Right lobe of liver (tissue), 6 donors: ENCODE results near the gene CACNA1F. TPM values are rescaled to one million over a fixed set of nuclear protein-coding genes. Genes with fewer than 3 reads are reported as not detected.

Source experiments
- ATAC-seq, 4 donors: fragments of 200-7000 bp; cut with Tn5 transposase; one replicate each; pipeline ENCODE4 v1.9.1; 2020; ENCODE audit warnings: mild to moderate bottlenecking in 4 of 4, moderate library complexity in 4 of 4
- DNase-seq, 3 donors: peaks; one replicate each; pipeline ENCODE4 v3.0.0-alpha.2; 2020
- H3K27ac ChIP-seq, 3 donors: fragments of 200-600 bp; one replicate each; pipeline ENCODE4 v1.8.0; 2022
- H3K27me3 ChIP-seq, 2 donors: fragments of 200-600 bp; one replicate each; pipeline ENCODE4 v1.8.0; 2022
- H3K36me3 ChIP-seq, 4 donors: fragments of 200-600 bp; sonication (generic) in 1 of 4; one replicate each; pipeline versions ENCODE4 v1.5.1 to v1.8.0; 2017 to 2022; ENCODE audit warnings: control low read depth in 1 of 4
- H3K4me1 ChIP-seq, 4 donors: fragments of 200-600 bp; sonication (generic) in 1 of 4; one replicate each; pipeline versions ENCODE4 v1.5.1 to v1.8.0; 2017 to 2022; ENCODE audit warnings: control low read depth in 1 of 4
- H3K4me3 ChIP-seq, 3 donors: fragments of 200-600 bp; one replicate each; pipeline ENCODE4 v1.8.0; 2022
- H3K9me3 ChIP-seq, 4 donors: fragments of 200-600 bp; sonication (generic) in 1 of 4; one replicate each; pipeline versions ENCODE4 v1.5.1 to v1.8.0; 2017 to 2022; ENCODE audit warnings: control low read depth in 1 of 4
- POLR2A ChIP-seq: fragments of 450-650 bp; IDR thresholded peaks from one replicate; pipeline ENCODE4 v1.6.1; 2017; ENCODE audit warnings: antibody characterized with exemption, mild to moderate bottlenecking
- WGBS: methylation state at CpG from one replicate; pipeline ENCODE4 v1.1.6; 2018; ENCODE audit warnings: low coverage, low lambda C conversion rate; ENCODE audit not compliant: insufficient coverage; ENCODE audit errors: missing lambda C conversion rate; 5-methylcytosine and 5-hydroxymethylcytosine counted together
- intact Hi-C, 2 donors: fragments of 100-400 bp; cut with DNase I; formaldehyde crosslinking; loops; one replicate each; pipeline versions ENCODE4 v1.11.2 to v1.14.1; 2022
- total RNA-seq, 6 experiments: library from RNA; depleted of rRNA in 2 of 6; stranded (reverse); fragments of >200 nt in 2 of 6; fragmentation: NEBNext Ultra II Directional in 3 of 6; extraction: Animal tissue kit (Norgen Biotek cat#: 25700) in 3 of 6; gene quantifications; one replicate each; pipeline versions ENCODE4 v1.1.0 to v1.2.4, GENCODE V29; 2016 to 2023
- TF ChIP-seq, protein P1 (sequence below), 4 donors: fragments of 200-600 bp in 3 of 4; fragments of 450-650 bp in 1 of 4; IDR thresholded peaks; one replicate each; pipeline versions ENCODE4 v1.5.1 to v1.8.0; 2016 to 2022; ENCODE audit warnings: antibody characterized with exemption in 4 of 4, mild to moderate bottlenecking in 2 of 4
- donor health status: DM: no; HTN: yes; CAD: no.
- donor health status: DM: no; HTN: no; CAD: no.
- donor health status: DM: no; HTN: no; CAD: no.
- donor health status: DM: no; HTN: yes; CAD: no.
- donor health status: DM: no; HTN: yes; CAD: no.

CACNA1F gene
- total RNA-seq, 6 experiments from 2014 or later = 0.06 TPM; not detected in 5

DNA sequence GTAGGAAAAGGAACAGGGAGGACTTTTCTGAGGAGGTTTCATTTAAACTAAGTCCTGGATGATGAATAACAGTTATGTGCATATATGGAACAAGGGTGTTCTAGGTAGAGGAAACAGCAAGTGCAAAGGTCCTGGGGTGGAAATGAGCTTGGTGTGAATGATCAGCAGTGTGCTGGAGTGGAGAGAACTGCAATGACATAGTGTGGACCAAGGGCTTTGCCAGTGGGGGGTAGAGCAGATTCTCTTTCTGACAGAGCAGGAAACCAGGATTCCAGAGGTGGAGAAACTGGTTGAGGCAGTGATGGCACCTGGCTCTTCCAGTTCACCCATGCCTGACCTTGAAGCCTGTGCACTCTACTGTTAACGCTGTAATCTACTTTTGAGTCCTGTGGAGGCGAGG is 38.2 kb upstream of the CACNA1F start:
- intact Hi-C loops = no loop called here
- Histone ChIP-seq H3K27me3 (no peaks in the 10 kb centered on the region), H3K36me3 (no peaks in the 10 kb centered on the region), H3K9me3 (no peaks in the 10 kb centered on the region), H3K4me3 (no peak overlapping the region), H3K27ac (no peak overlapping the region), H3K4me1 (peaks cover 0 to 15% (median 0%) of the 10 kb centered on the region in 4 donors)
- WGBS = no CpG with 5 or more reads among the region's 2 CpGs
- no peak for TF ChIP-seq POLR2A
- TF ChIP-seq, protein P1, sequence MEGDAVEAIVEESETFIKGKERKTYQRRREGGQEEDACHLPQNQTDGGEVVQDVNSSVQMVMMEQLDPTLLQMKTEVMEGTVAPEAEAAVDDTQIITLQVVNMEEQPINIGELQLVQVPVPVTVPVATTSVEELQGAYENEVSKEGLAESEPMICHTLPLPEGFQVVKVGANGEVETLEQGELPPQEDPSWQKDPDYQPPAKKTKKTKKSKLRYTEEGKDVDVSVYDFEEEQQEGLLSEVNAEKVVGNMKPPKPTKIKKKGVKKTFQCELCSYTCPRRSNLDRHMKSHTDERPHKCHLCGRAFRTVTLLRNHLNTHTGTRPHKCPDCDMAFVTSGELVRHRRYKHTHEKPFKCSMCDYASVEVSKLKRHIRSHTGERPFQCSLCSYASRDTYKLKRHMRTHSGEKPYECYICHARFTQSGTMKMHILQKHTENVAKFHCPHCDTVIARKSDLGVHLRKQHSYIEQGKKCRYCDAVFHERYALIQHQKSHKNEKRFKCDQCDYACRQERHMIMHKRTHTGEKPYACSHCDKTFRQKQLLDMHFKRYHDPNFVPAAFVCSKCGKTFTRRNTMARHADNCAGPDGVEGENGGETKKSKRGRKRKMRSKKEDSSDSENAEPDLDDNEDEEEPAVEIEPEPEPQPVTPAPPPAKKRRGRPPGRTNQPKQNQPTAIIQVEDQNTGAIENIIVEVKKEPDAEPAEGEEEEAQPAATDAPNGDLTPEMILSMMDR (IDR thresholded peaks at IDR 0.05) = no peak
- ATAC-seq (no peak), DNase-seq (no peak)

DNA sequence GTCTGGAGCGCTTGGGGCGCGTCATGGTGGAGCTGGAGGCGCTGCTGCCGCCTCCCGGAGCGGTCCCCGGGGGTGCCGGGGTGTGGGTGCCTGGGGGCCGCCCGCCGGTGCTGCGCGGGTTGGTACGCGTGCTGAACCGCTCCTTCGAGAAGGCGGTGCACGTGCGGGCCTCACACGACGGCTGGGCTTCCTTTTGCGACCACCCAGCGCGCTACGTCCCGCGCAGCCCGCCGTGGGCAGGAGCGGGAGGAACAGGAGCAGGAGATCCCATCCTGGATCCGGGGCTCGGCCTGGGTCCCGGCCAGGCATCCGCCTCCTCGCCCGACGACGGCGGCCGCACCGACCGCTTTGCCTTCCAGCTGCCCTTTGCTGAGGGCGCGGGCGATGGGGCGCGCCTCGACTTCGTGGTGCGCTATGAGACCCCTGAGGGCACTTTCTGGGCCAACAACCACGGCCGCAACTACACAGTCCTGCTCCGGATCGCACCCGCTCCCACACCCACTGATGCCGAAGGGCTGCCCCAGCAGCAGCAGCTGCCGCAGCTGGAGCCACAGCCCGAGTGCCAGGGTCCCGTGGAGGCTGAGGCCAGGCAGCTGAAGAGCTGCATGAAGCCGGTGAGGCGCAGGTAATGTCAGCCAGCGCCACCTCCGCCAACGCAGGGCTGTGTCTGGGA is 37.2 kb upstream of the CACNA1F start:
- no peaks in the 10 kb centered on the region for H3K9me3 ChIP-seq
- DNase-seq = peak in 2 of 3 donors; percentile 18 to 46
- intact Hi-C loops = no loop called here
- no peaks in the 10 kb centered on the region for H3K36me3 ChIP-seq
- TF ChIP-seq, protein P1 (IDR thresholded peaks at IDR 0.05) = no peak
- TF ChIP-seq POLR2A = no peak
- peak overlapping the region; percentile 55 to 70 (median 66) for H3K4me3 ChIP-seq
- no peaks in the 10 kb centered on the region for H3K27me3 ChIP-seq
- H3K27ac ChIP-seq = peak overlapping the region; percentile 65 to 91 (median 66)
- no peak for ATAC-seq
- peaks cover 0 to 15% (median 0%) of the 10 kb centered on the region in 4 donors for H3K4me1 ChIP-seq
- no CpG with 5 or more reads among the region's 66 CpGs for WGBS

DNA sequence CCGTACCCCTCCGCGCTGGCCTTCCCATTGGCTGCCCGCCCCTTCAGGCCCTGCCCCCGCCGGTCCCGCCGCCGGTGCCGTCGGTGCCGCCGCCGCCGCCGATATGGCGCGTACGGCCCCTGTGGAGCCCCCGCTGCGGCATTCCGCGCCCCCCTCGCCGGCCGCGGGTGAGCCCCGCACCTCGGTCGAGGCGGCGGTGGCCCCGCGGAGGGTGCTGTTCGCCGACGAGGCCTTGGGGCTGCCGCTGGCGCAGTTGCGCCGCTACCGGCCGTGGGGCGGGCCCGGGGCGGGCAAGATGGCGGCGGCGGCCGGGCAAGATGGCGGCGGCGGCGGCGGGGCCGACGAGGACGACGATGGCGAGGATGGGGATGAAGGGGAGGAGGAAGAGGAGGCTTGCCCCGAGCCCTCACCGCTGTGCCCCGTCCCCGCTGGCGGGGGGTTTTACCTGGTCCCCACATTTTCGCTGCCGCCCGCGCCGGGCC is 36.7 kb upstream of the CACNA1F start, which contains the start of gene PPP1R3F:
PPP1R3F (plus strand) TSS at position 27 of the 482 bp plus-strand sequence; CDS start at position 104, 77 bp downstream.
- Histone ChIP-seq H3K27me3 (no peaks in the 10 kb centered on the region), H3K4me1 (peaks cover 0 to 15% (median 0%) of the 10 kb centered on the region in 4 donors), H3K4me3 (peak within 1 kb of the TSS; percentile 55 to 70 (median 66)), H3K27ac (peak within 1 kb of the TSS; percentile 65 to 91 (median 68)), H3K9me3 (no peaks in the 10 kb centered on the region), H3K36me3 (no peaks in the 10 kb centered on the region)
- WGBS = 46% methylated on average over 40 of the region's 70 CpGs
- peak in 2 of 4 donors; percentile 1 to 9 for ATAC-seq
- peak in 1 of 3 donors; percentile 41 for DNase-seq
- intact Hi-C loops = no loop called here
- TF ChIP-seq POLR2A = peak; percentile 81
- TF ChIP-seq, protein P1 (IDR thresholded peaks at IDR 0.05) = no peak

DNA sequence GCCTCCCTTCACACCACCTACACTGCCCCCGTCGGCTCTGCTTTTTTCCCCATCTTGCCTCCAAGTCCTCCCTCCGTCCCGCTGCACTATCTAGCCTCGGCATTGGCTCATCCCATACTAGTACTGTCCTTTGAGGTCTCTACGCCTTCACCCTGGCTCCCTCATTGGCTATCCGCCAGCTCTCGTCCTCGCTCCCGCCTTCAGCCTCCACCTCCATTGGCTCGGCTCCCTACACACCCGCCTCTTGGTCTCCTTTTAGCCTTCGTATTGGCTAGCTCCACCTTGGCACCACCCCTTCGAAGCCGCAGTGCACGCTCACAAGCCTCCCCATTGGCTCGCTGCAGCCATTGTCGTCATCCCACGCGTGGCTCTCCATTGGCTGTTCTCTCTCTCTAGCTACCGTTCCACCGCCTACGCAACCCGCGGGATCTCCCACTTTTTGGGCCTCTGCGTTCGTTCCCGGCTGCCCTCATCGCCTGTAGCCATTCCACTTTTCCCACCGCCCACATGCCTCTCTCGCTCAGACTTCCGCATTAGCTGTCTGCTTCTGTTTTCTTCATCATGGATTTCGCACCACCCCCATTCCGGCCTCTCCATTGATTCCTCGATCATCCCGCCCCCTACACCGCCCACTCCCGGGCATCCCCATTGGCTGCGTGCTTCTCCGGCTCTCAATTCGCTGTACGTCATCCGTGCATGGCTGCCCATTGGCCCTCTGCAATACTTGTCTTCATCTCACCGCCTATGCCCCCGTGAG is 36.0 kb upstream of the CACNA1F start:
- intact Hi-C loops = no loop called here
- peak; percentile 89 to 93 (median 92) for ATAC-seq
- WGBS = 29% methylated on average over 45 of the region's 45 CpGs

More for the DNA sequence above, 36.0 kb upstream of the CACNA1F start:
- H3K9me3 ChIP-seq = no peaks in the 10 kb centered on the region
- H3K27me3 ChIP-seq = no peaks in the 10 kb centered on the region
- DNase-seq = peak; percentile 96 to 98 (median 98)
- no peaks in the 10 kb centered on the region for H3K36me3 ChIP-seq
- H3K27ac ChIP-seq = peak overlapping the region; percentile 65 to 91 (median 68)
- TF ChIP-seq, protein P1 (IDR thresholded peaks at IDR 0.05) = no peak
- peak; percentile 81 for TF ChIP-seq POLR2A
- H3K4me3 ChIP-seq = peak overlapping the region; percentile 33 to 70 (median 66)
- peaks cover 0 to 15% (median 0%) of the 10 kb centered on the region in 4 donors for H3K4me1 ChIP-seq
